GM21737 (cell line): ENCODE measurements around the gene GATAD2A.

Experiments used
- ATAC-seq: cut with Tn5 transposase; IDR thresholded peaks from one replicate; pipeline ENCODE4 v1.9.1; 2021; ENCODE audit warnings: mild to moderate bottlenecking, moderate library complexity; ENCODE audit not compliant: unreplicated experiment

GATAD2A gene

DNA sequence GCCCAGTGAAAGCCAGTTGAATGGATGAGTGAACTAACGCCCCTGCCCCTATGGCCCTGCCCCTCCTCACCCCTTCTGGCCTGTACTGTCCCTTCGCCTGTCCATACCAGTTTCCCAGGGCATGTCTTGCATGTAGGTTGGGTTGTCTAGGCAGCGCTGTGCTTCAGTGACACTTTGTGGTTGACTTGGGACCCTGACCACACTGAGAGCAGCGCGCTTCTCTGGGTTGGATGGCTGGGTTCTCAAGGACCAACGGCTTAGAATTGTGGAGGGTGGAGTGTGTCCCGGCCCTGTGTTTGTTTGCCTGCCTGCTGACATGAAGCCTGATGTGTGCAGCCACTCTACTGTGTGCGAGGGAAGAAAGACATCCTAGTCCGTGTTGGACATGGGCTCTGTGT, 15.8 kb downstream of the GATAD2A start:
- no peak for ATAC-seq

DNA sequence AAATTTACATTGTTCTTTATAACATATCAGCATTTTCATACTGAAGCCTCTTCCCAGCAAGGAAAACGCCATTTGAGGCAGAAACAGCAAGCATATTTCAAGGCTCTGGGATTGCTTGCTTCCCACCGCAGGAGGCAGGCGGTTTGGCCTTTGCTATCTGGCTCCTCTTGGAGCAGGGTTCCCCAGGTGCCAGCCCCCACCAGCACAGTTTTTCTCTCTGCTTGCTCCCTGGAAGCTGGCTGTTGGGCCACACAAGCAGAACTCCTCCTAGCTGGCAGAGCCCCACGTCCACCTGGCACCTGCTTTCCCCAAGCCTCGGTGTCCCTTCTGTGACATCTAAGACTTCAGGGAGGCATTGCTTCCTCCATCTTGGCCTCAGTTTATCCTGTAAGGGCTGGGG, 16.7 kb downstream of the GATAD2A start:
- no peak for ATAC-seq

DNA sequence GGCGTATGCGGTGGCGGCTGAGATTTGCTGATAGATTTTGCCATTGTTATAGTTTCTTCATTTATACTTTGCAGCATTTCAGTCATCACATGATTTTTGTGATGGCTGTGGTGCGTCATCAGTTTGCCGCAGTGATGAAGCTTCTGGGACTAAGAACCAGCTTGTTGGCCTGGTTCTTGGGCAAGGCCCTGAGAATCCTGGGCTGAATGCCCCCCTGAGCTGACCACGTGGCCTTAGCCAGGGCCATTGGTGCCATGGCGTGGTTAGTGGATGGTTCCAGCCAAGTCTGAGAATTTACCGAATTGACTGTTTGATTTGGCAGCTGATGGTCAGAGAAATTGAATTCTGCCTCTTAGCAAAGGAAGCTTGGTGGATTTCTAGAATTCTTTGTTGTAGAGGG, 17.8 kb downstream of the GATAD2A start:
- ATAC-seq = no peak

DNA sequence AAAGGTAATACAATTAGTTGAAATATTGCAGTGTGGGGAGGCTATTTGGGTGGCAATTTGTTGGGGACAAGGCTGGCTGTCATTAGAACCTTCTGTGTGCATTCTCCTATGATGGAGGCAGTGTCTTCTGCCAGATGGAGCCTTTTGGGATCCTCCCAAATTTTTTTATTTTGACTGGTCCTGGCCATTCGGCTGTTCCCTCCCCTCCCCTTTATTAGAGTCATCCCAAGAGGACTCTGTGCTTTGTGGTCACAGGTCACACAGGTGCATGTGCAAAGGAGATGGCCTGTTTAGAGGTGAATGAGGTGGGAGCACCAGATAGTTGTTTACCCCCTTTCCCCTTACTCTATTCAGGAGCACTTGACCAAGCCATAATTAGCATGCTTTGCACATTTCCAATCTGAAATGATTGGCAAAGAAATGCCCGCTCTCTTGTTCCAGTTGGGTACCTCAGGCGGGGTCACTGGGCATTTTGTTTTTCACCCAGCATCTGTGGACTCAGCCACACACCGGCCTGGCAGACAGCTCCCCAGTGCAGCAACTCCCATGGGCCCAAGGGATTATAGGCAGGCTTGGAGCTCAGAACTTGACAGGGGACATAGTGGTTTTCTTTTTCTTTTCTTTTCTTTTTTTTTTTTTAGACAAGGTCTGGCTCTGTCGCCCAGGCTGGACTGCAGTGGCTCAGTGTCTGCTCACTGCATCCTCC, 19.8 kb downstream of the GATAD2A start:
- no peak for ATAC-seq

DNA sequence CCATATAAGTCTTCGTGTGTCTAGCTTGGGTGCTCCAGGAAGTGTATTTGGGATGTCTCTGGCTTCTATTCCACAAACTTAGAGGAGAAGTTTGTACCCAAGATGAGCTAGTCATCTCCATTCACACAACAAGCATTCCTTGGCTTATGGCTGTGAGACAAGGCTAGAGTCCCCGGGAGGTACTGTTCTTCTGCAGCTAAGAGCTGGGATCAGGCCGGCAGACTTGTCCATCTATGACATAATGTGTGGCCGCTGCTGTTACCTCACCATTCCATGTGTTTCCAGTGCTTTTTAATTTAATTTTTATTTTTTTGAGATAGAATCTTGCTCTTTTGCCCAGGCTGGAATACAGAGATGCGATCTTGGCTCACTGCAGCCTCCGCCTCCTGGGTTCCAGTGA, 20.7 kb downstream of the GATAD2A start:
- ATAC-seq = no peak

DNA sequence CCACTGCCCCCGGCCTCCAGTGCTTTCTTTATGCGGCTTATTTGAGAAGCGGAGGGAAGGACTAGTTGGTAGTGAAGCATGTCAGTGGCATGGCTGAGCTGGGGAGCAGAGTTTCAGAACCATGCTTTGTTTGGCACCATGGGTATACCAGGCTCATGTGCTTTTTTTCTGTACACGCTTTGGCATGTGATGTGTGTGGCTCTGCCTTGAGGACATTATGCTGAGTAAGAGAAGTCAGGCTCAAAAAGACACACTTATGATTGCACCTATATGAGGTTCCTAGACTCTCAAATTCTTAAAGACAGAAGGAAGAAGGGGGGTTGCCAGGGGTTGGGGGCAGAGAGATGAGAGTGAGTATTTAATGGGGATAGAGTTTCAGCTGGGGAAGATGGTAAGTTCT, 21.3 kb downstream of the GATAD2A start:
- no peak for ATAC-seq

DNA sequence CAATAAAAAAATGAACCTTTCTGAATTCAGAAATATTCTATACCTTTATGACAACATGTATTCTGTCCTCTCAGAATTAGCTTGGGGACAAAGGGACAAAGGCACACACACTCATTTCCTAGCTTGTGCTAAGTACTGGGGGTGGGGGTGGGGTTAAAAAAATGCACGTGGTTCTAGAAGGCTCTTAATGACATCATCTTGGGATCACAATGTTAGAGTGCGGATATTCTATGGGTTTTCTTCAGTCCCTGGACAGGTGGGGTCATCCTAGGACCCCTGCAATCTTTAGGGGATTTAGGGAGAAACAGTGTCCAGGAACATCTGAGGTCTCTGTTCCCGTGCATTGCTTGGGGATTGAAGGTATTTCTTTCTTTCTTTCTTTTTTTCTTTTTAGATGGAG, 21.8 kb downstream of the GATAD2A start:
- ATAC-seq = no peak

DNA sequence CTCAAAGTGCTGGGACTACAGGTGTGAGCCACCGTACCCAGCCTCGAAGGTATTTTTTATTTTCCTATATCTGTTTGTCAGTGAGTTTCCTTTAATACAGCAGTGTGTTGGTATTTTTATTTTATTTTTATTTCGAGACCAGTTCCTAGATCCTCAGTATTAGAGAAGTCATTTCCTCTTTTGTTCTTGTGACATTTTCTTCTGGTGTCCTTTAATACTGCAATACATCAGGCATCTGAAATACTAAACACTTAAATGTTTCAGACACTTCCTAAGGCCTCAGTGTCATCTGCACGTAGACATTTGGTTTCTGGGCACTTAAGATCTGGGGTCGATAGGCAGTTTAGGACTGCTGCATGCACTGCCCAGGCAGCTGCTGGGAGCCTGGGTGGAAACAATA, 22.5 kb downstream of the GATAD2A start:
- ATAC-seq = no peak

DNA sequence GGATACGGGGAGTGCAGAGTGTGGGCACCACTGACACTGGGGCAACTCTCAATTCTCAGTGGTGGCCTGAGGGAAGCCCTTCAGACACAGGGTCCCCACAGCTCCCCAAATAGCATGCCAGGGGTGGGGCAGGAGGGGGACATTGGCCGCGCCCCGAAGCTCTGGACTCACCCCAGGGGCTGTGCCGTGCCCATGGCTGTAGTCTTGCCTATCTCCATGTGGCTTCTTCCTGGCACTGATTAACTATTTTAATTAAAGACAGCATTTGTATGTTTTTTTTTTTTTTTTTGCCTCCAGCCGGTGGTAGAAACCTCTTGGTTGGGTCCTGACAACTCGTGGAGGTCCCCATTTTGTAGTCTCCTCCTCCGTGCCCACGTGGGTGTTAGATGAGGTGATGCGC, 23.3 kb downstream of the GATAD2A start:
- ATAC-seq = no peak

DNA sequence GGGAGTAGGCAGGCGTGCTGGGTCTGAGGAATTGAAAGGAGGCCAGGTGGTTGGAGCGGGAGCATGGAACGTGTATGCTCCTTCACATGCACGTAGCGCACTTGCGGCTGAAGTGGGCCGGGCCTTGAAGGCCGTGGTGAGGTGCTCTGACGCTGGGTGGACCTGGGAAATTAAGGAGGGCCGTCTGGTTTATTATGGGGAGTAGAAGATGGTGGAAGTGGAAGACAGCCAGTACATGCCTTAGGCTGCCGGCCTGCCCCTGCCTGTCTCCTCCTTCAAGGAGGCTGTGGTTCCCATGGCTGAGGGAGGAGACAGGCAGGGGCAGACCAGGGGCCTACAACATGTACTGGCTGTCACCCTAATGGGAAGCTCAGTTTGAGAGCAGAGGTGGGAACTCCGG, 23.9 kb downstream of the GATAD2A start:
- ATAC-seq = no peak

DNA sequence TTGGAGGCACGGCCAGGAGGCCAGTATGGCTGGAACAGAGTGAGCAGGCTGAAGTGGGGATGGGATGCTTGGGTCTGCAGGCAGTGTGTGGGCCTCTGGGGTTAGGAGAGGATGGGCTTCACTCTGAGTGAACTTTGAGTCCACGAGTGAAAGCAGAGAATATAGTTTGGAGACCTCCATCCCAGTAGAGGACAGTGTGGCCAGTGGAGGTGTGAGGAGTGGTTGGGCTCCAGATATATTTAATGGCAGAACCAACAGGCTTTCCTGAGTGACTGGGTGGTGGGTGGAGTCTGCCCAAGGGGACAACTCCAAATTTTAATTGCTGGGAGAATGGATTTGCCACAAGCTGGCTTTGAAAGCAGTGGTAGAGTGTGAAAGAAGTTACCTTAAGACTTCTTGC, 27.3 kb downstream of the GATAD2A start:
- ATAC-seq = no peak

DNA sequence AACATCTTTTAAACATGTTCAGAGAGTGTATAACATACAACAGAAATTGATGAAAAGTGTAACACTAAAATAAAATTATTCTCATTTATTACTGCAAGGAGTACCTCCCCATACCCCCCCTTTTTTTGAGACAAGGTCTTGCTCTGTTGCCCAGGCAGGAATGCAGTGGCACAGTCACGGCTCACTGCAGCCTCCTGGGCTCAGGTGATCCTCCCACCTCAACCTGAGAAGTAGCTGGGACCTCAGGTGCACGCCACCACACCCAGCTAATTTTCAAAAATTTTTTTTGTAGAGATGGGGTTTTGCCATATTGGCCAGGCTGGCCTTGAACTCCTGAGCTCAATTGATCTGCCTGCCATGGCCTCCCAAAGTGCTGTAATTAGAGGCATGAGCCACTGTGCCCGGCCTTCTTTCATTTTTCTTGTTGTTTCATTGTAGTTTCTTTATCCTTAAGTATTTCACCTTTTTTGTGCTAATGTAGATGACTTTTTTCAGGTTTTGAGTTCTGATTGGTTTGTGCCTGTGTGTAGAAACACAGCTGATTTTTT, 28.3 kb downstream of the GATAD2A start:
- ATAC-seq = no peak

DNA sequence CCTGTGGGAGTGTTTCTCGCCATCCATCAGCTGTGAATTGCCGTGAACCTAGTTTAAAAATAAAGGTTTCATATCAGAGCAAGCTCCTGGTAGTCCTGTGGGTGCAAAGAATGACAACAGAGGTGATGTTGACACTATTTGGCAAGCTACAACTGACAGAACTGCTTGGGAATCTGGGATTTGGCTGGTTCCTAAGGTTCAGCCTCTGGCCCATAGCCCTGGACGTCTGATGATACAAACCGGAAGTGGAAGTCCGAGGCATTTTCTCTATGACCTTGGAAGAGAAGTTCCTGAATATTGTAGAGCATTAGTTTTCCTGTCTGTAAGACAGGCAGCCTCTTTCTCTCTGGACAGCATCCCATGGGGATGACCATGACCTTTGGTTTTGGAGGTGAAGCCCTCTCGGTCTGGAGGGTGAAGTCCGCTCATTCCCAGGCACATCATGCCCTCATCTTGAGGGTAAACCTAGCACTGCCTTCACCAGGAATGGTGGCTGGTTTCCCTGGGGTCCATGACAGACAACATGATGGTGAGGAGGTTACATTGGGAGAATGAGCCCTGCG, 29.1 kb downstream of the GATAD2A start:
- ATAC-seq = no peak

DNA sequence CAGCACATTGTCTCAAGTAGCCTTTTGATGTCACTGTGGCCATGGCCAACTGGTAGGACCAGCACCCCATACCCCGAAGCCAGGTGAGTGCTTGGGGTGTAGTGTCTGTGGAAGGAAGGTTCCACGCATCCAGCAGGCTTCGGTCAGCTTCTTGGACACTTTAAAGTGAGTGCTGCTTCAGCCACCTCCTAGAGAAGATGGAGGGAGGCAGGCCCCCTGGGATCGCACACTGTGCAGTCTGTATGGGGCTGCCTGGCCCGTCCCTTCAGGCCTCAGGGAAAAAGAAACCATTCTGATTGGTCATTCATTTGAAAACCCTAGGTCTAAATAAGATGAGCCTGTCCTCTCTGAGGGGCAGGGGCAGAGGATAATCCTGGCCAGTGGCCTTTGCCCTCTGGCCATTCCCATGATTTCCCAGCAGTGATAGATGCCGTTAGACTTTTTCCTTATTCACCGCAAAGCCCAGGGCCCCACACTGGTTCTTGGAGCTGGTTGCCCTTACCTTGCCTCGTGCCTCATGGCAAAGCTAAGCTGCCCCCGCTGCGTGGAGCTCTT, 30.7 kb downstream of the GATAD2A start:
- ATAC-seq = no peak

DNA sequence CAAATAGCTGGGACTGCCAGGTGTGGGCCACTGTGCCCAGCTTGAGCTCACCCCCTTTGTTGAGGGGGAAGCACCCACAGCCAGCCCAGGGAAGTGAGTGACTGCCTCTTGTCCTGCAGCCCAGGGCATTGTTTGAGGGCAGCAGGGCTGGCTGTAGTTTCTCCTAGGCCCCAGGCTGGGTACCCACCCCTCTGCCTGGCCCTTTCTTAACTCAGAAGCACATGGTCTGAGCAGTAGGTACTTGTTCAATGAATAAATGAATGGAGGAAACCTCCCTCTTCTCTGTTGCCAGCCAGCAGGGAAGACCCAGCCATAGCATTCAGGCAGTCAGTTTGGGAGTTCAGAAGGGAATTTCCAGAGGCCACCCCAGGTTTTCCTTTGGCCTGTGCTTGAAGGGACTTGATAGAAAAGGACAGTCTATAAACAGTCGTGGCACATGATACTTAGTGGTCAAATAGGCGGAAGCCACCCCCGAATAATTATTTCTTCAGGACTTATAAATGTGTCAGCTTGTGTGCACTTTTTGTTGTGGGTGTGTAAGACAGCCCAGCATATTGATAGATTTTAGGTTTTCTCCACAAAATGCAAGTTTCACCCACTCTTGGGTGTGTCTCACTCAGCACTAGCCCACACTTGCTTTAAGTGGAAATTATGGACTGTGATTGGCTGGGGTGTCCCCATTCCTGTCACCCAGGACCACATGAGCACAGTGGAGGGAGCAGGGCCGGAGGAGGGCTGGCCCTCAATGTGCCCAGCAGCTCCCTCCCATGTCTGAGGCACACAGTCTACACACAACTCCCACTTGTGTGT, 33.1 kb downstream of the GATAD2A start:
- ATAC-seq = no peak

DNA sequence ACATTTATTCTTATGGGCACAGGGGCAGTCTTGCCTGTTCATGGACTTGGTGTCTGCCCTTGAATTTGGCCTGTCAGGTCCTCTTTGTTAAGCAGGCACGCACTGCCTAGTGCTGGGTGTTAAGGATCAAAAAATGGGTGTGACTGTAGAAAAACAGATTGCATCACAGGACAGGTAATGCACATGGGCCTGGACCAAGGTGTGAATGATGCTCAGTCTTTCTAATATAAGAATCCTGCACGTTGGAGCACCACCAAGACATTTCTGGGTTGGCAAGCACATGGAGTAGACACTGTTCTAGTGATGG, 33.7 kb downstream of the GATAD2A start:
- ATAC-seq = no peak

DNA sequence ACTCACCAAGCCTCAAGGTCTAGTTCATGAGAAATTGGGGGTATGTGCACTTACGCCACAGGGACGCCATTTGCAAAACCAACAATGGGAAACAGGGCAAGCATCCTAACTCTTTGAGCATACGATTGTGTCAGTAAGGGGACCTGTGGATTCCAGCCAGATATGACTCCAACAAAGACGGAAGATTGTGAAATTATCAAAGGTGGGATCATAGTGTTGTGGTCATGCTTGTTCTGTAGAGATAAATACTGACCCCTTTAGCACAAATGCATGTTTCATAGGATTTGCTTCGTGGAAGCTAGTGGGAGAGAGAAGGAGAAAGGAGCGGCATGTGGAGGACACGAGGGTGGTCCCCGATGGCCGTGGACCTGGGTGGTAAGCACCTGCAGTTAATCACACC, 37.8 kb downstream of the GATAD2A start:
- ATAC-seq = no peak

DNA sequence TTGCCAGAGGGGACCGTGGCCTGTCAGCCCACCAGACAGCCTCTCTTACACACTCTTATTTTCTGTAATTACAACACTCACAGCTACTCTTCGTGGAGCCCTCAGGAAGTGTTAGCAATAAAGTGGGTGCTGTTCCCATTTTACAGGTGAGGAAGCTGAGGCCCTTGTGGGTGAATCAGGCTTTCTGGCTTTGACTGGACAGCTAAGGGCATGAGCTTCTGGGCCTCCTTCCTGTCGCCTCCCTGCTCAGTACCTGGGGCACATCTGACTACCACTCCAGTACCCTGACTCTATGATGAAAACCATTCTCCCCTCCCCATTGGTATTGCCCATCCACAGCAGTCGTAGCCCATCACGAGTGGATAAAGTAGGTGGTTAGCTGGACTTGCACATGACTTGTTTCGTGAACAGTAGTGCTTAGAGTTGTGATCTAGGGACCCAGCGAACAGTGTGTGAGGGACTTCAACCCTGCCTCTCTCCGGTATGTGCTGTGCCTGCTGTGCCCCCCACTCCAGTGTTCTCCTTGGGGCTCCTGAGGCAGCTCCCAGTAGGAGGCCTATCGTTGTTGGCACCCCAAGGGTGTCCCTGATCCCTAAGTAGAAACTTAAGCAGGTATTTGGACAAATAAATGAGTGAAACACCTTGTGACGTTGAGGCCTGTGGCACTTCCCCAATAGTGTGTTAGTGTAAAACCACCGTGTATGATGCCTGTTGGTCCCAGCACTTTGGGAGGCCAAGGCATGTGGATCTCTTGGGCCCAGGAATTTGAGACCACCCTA, 38.6 kb downstream of the GATAD2A start:
- ATAC-seq = no peak

DNA sequence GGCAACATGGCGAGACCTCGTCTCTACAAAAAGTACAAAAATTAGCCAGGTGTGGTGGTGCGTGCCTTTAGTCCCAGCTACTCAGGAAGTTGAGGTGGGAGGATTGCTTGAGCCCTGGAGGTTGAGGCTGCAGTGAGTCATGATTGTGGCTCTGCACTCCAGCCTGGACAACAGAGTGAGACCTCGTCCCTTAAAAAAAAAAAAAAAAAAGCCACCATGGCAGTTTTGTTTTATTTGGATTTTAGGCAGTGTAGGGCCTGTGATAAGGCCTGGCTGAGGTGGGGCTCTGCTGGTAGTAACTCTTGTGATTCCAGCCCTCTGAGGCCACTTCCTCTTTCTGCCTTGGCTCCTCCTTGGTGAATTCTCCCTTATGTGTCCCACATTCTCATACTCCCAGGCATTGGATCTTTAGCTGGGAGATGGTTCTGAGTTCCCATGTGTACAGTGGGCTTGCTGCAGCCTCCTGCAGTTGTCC, 39.2 kb downstream of the GATAD2A start:
- no peak for ATAC-seq

DNA sequence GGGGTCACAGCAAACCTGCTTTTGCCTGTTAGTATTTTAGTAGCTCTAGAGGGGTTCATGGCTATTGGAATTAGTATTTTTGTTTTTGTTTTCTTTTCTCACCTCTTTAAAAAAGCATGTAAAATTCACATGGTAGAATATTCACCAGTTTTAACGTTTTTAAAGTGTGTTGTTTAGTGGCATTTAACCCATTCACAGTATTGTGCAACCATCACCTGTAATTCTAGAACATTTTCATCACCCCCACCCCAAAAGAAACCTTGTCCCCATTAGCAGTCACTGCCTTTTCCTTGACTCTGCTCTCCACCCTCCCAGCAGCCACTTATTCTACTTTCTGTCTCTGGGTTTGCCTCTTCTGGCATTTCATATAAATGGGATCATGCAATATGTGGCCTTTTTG, 39.8 kb downstream of the GATAD2A start:
- no peak for ATAC-seq

DNA sequence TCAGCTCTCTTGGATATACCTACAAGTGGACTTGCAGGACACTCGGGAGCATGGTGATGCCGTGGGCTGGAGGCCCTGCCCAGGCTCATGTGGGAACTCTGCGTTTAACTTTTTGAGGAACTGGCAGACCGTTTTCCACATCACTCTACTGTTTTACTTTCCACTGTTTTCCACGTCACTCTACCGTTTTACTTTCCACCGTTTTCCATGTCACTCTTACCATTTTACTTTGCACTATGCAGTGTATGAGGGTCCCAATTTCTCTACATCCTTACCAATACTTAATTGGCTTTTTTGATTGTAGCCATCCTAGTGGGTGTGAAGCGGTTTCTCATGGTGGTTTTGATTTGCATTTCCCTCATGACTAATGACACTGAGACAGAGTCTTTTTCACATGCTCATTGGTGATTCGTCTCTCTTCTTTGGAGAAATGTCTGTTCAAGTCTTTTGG, 40.5 kb downstream of the GATAD2A start:
- no peak for ATAC-seq
